GM23338 (cell line): ENCODE data around the gene UNC5A. TPM values are rescaled to one million over a fixed set of nuclear protein-coding genes. Genes with fewer than 3 reads are reported as not detected.

Experiments used
- ATAC-seq: fragments of 200-7000 bp; cut with Tn5 transposase; 3 replicates; pipeline ENCODE4 v1.9.1; 2020
- DNase-seq: peaks from one replicate; pipeline ENCODE4 v3.0.0-alpha.2; 2015; ENCODE audit warnings: low spot score
- H2AFZ ChIP-seq: fragments of 200-600 bp; sonication (generic); 2 replicates; pipeline ENCODE4 v1.8.0; 2016; ENCODE audit warnings: antibody characterized with exemption, mild to moderate bottlenecking, moderate library complexity
- H3F3A ChIP-seq: fragments of 200-600 bp; sonication (generic); replicated peaks from 2 replicates; pipeline ENCODE4 v1.8.0; 2017; ENCODE audit warnings: antibody characterized with exemption, mixed run types, low read depth
- H3K27ac ChIP-seq: fragments of 200-600 bp; sonication (generic); 2 replicates; pipeline ENCODE4 v1.6.1; 2016; ENCODE audit warnings: low read depth
- H3K27me3 ChIP-seq: fragments of 200-600 bp; sonication (generic); 2 replicates; pipeline ENCODE4 v1.8.0; 2016; ENCODE audit warnings: mild to moderate bottlenecking, mixed run types, moderate library complexity; ENCODE audit not compliant: insufficient read depth
- H3K36me3 ChIP-seq: fragments of 200-600 bp; sonication (generic); 2 replicates; pipeline ENCODE4 v1.8.0; 2016; ENCODE audit warnings: mild to moderate bottlenecking; ENCODE audit not compliant: insufficient read depth
- H3K4me1 ChIP-seq: fragments of 200-600 bp; sonication (generic); 2 replicates; pipeline ENCODE4 v1.8.0; 2016; ENCODE audit warnings: mild to moderate bottlenecking, moderate library complexity; ENCODE audit not compliant: insufficient read depth
- H3K4me2 ChIP-seq: fragments of 200-600 bp; sonication (generic); 2 replicates; pipeline ENCODE4 v1.7.1; 2017; ENCODE audit warnings: mixed run types
- H3K4me3 ChIP-seq: fragments of 200-600 bp; sonication (generic); 2 replicates; pipeline ENCODE4 v1.6.1; 2016; ENCODE audit warnings: mixed run types
- H3K79me2 ChIP-seq: fragments of 200-600 bp; sonication (generic); replicated peaks from 2 replicates; pipeline ENCODE4 v1.8.0; 2017; ENCODE audit warnings: mild to moderate bottlenecking; ENCODE audit not compliant: insufficient read depth
- H3K9me2 ChIP-seq: fragments of 200-600 bp; sonication (generic); 2 replicates; pipeline ENCODE4 v1.8.0; 2017; ENCODE audit not compliant: insufficient read depth
- H4K20me1 ChIP-seq: fragments of 200-600 bp; sonication (generic); replicated peaks from 2 replicates; pipeline ENCODE4 v1.8.0; 2017; ENCODE audit warnings: mild to moderate bottlenecking; ENCODE audit not compliant: insufficient read depth
- H3K27ac Mint-ChIP-seq: 2 replicates; pipeline ENCODE4 v1.8.0; 2020; ENCODE audit warnings: inconsistent platforms, mild to moderate bottlenecking, moderate library complexity, mixed read lengths
- H3K27me3 Mint-ChIP-seq: 3 replicates; pipeline ENCODE4 v1.8.0; 2022; ENCODE audit warnings: low read depth, mild to moderate bottlenecking, moderate library complexity, mixed read lengths, inconsistent platforms; ENCODE audit not compliant: insufficient read depth, poor library complexity
- H3K36me3 Mint-ChIP-seq: 3 replicates; pipeline ENCODE4 v1.8.0; 2021; ENCODE audit warnings: low read depth, mild to moderate bottlenecking, inconsistent platforms, moderate library complexity, mixed read lengths
- H3K4me1 Mint-ChIP-seq: 3 replicates; pipeline ENCODE4 v1.8.0; 2020; ENCODE audit warnings: mild to moderate bottlenecking, inconsistent platforms, mixed read lengths
- H3K4me3 Mint-ChIP-seq: 3 replicates; pipeline ENCODE4 v1.8.0; 2021; ENCODE audit warnings: moderate library complexity, mild to moderate bottlenecking, inconsistent platforms, mixed read lengths
- H3K9me3 Mint-ChIP-seq: 3 replicates; pipeline ENCODE4 v1.8.0; 2020; ENCODE audit warnings: moderate library complexity, mild to moderate bottlenecking, inconsistent platforms, mixed read lengths
- EZH2phosphoT487 ChIP-seq: fragments of 200-600 bp; sonication (generic); IDR thresholded peaks from one replicate; pipeline ENCODE4 v1.8.1; 2018; ENCODE audit warnings: antibody characterized with exemption; ENCODE audit not compliant: unreplicated experiment
- JUNB ChIP-seq: IDR thresholded peaks from one replicate; pipeline ENCODE4 v1.6.1; 2016; ENCODE audit warnings: antibody characterized with exemption; ENCODE audit not compliant: unreplicated experiment
- NANOG ChIP-seq: IDR thresholded peaks from 2 replicates; pipeline ENCODE4 v1.6.1; 2016; ENCODE audit warnings: antibody characterized with exemption, borderline replicate concordance
- POLR2AphosphoS5 ChIP-seq: IDR thresholded peaks from 2 replicates; pipeline ENCODE4 v1.6.1; 2016; ENCODE audit warnings: antibody characterized with exemption, low read depth
- REST ChIP-seq: IDR thresholded peaks from one replicate; pipeline ENCODE4 v1.6.1; 2018; ENCODE audit warnings: antibody characterized with exemption; ENCODE audit not compliant: unreplicated experiment
- STAT1 ChIP-seq: IDR thresholded peaks from one replicate; pipeline ENCODE4 v1.6.1; 2016; ENCODE audit warnings: antibody characterized with exemption; ENCODE audit not compliant: unreplicated experiment
- ZNF114 ChIP-seq: fragments of 250-450 bp; sonication (Bioruptor Pico); IDR thresholded peaks from 2 replicates; pipeline ENCODE4 v1.5.0; 2020; ENCODE audit warnings: mild to moderate bottlenecking, moderate library complexity
- ZNF331 ChIP-seq: fragments of 250-450 bp; sonication (Bioruptor Pico); IDR thresholded peaks from 2 replicates; pipeline ENCODE4 v1.5.0; 2020; ENCODE audit warnings: low read depth, mild to moderate bottlenecking, moderate library complexity
- polyA plus RNA-seq: library from polyadenylated mRNA; unstranded; fragments of >200 nt; fragmentation: Nextera tagmentation; extraction: Ambion mirVana; gene quantifications from 2 replicates; pipeline ENCODE4 v1.2.1, GENCODE V29; 2016
- total RNA-seq: library from RNA; depleted of rRNA; stranded (reverse); fragments of >200 nt; shearing (Covaris generic); gene quantifications from 2 replicates; pipeline ENCODE4 v1.2.3, GENCODE V29; 2014
- TF ChIP-seq, protein P1 (sequence below), 2 experiments: fragments of 200-600 bp in 1 of 2; sonication (generic) in 1 of 2; conservative IDR thresholded peaks; 2 replicates each; pipeline versions ENCODE4 v1.5.1 to v1.6.1; 2016 to 2017; ENCODE audit warnings: antibody characterized with exemption in 2 of 2, low read depth in 2 of 2, mild to moderate bottlenecking in 2 of 2, moderate library complexity in 1 of 2
- TF ChIP-seq, protein P2 (sequence below): IDR thresholded peaks from 2 replicates; pipeline ENCODE4 v1.6.1; 2016; ENCODE audit warnings: antibody characterized with exemption
- TF ChIP-seq, protein P3 (sequence below): fragments of 250-450 bp; sonication (Bioruptor Pico); IDR thresholded peaks from 2 replicates; pipeline ENCODE4 v1.5.0; 2020; ENCODE audit warnings: mild to moderate bottlenecking, moderate library complexity

Gene UNC5A
- total and polyA plus RNA-seq, 2 experiments from 2014 or later = 0.92 to 3.9 TPM

- TF ChIP-seq REST = no peak
- no peak for TF ChIP-seq ZNF331 (CRISPR knock-in tag)
- no peak for TF ChIP-seq EZH2phosphoT487
- TF ChIP-seq, protein P1, sequence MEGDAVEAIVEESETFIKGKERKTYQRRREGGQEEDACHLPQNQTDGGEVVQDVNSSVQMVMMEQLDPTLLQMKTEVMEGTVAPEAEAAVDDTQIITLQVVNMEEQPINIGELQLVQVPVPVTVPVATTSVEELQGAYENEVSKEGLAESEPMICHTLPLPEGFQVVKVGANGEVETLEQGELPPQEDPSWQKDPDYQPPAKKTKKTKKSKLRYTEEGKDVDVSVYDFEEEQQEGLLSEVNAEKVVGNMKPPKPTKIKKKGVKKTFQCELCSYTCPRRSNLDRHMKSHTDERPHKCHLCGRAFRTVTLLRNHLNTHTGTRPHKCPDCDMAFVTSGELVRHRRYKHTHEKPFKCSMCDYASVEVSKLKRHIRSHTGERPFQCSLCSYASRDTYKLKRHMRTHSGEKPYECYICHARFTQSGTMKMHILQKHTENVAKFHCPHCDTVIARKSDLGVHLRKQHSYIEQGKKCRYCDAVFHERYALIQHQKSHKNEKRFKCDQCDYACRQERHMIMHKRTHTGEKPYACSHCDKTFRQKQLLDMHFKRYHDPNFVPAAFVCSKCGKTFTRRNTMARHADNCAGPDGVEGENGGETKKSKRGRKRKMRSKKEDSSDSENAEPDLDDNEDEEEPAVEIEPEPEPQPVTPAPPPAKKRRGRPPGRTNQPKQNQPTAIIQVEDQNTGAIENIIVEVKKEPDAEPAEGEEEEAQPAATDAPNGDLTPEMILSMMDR (conservative IDR thresholded peaks at IDR 0.05; ENCODE audit: low read depth in 2 of 2) = no peak
Measured at GRCh38 chr5:176778921-176779465, 31.4 kb upstream of the UNC5A start (continued).

- H3K27me3 Mint-ChIP-seq = peaks cover 20% of the 10 kb centered on the region
- no peaks in the 10 kb centered on the region for H3K27me3 ChIP-seq
- H2AFZ ChIP-seq = no peak overlapping the region
- no peak overlapping the region for H3K4me3 ChIP-seq
- H3K9me3 Mint-ChIP-seq = no peaks in the 10 kb centered on the region; the same call in 2 of the 3 replicates
- H3K9me2 ChIP-seq = no peaks in the 10 kb centered on the region
- H3K4me2 ChIP-seq = no peak overlapping the region
- H3K4me1 ChIP-seq = peaks cover 18% of the 10 kb centered on the region
- DNase-seq (no peak), ATAC-seq (no peak)
- 0 out of 2 replicates have a peak, but pooled peaks cover 3% of the 10 kb centered on the region for H3F3A ChIP-seq
- H3K27ac Mint-ChIP-seq = no peak overlapping the region
- H4K20me1 ChIP-seq = no peaks in the 10 kb centered on the region
- H3K79me2 ChIP-seq = no peaks in the 10 kb centered on the region
- no peak overlapping the region for H3K27ac ChIP-seq
- no peak overlapping the region for H3K4me3 Mint-ChIP-seq
- no peaks in the 10 kb centered on the region for H3K36me3 Mint-ChIP-seq
- H3K36me3 ChIP-seq = no peaks in the 10 kb centered on the region
- peaks cover 29% of the 10 kb centered on the region for H3K4me1 Mint-ChIP-seq
- TF ChIP-seq JUNB (no peak), ZNF331 (CRISPR knock-in tag) (no peak), NANOG (no peak), STAT1 (no peak), POLR2AphosphoS5 (no peak), ZNF114 (CRISPR knock-in tag) (no peak)
- TF ChIP-seq, protein P2, sequence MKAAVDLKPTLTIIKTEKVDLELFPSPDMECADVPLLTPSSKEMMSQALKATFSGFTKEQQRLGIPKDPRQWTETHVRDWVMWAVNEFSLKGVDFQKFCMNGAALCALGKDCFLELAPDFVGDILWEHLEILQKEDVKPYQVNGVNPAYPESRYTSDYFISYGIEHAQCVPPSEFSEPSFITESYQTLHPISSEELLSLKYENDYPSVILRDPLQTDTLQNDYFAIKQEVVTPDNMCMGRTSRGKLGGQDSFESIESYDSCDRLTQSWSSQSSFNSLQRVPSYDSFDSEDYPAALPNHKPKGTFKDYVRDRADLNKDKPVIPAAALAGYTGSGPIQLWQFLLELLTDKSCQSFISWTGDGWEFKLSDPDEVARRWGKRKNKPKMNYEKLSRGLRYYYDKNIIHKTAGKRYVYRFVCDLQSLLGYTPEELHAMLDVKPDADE = no peak
- TF ChIP-seq, protein P3, sequence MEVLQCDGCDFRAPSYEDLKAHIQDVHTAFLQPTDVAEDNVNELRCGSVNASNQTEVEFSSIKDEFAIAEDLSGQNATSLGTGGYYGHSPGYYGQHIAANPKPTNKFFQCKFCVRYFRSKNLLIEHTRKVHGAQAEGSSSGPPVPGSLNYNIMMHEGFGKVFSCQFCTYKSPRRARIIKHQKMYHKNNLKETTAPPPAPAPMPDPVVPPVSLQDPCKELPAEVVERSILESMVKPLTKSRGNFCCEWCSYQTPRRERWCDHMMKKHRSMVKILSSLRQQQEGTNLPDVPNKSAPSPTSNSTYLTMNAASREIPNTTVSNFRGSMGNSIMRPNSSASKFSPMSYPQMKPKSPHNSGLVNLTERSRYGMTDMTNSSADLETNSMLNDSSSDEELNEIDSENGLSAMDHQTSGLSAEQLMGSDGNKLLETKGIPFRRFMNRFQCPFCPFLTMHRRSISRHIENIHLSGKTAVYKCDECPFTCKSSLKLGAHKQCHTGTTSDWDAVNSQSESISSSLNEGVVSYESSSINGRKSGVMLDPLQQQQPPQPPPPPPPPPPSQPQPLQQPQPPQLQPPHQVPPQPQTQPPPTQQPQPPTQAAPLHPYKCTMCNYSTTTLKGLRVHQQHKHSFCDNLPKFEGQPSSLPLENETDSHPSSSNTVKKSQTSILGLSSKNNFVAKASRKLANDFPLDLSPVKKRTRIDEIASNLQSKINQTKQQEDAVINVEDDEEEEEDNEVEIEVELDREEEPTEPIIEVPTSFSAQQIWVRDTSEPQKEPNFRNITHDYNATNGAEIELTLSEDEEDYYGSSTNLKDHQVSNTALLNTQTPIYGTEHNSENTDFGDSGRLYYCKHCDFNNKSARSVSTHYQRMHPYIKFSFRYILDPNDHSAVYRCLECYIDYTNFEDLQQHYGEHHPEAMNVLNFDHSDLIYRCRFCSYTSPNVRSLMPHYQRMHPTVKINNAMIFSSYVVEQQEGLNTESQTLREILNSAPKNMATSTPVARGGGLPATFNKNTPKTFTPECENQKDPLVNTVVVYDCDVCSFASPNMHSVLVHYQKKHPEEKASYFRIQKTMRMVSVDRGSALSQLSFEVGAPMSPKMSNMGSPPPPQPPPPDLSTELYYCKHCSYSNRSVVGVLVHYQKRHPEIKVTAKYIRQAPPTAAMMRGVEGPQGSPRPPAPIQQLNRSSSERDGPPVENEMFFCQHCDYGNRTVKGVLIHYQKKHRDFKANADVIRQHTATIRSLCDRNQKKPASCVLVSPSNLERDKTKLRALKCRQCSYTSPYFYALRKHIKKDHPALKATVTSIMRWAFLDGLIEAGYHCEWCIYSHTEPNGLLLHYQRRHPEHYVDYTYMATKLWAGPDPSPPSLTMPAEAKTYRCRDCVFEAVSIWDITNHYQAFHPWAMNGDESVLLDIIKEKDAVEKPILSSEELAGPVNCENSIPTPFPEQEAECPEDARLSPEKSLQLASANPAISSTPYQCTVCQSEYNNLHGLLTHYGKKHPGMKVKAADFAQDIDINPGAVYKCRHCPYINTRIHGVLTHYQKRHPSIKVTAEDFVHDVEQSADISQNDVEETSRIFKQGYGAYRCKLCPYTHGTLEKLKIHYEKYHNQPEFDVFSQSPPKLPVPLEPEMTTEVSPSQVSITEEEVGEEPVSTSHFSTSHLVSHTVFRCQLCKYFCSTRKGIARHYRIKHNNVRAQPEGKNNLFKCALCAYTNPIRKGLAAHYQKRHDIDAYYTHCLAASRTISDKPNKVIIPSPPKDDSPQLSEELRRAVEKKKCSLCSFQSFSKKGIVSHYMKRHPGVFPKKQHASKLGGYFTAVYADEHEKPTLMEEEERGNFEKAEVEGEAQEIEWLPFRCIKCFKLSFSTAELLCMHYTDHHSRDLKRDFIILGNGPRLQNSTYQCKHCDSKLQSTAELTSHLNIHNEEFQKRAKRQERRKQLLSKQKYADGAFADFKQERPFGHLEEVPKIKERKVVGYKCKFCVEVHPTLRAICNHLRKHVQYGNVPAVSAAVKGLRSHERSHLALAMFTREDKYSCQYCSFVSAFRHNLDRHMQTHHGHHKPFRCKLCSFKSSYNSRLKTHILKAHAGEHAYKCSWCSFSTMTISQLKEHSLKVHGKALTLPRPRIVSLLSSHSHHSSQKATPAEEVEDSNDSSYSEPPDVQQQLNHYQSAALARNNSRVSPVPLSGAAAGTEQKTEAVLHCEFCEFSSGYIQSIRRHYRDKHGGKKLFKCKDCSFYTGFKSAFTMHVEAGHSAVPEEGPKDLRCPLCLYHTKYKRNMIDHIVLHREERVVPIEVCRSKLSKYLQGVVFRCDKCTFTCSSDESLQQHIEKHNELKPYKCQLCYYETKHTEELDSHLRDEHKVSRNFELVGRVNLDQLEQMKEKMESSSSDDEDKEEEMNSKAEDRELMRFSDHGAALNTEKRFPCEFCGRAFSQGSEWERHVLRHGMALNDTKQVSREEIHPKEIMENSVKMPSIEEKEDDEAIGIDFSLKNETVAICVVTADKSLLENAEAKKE (CRISPR knock-in tag) = no peak
Measured at GRCh38 chr5:176779537-176779936, 30.8 kb upstream of the UNC5A start.
